H1 (cell line): ENCODE results near the gene SLC4A1AP. TPM values are rescaled to one million over a fixed set of nuclear protein-coding genes. Genes with fewer than 3 reads are reported as not detected.

Source experiments
- CTCF ChIA-PET: fragments of 300-600 bp; sonication (Branson Sonifier 250); formaldehyde crosslinking; loops from one replicate; lab custom pipeline; 2021; ENCODE audit not compliant: partially characterized antibody; lab: Charles Lee
- POLR2A ChIA-PET: fragments of 300-600 bp; sonication (Branson Sonifier 250); formaldehyde crosslinking; loops from one replicate; lab custom pipeline; 2021; ENCODE audit warnings: inconsistent platforms; ENCODE audit not compliant: partially characterized antibody; lab: Charles Lee
- DNase-seq, 2 experiments: peaks; one replicate each; pipeline versions ENCODE4 v3.0.0 to v3.0.0-alpha.2; 2010 to 2022; ENCODE audit warnings: low spot score in 2 of 2, low read depth in 1 of 2, mixed read lengths in 1 of 2
- FAIRE-seq: peaks from 2 replicates; lab custom pipeline; 2011; peaks lifted over from hg19 to GRCh38; lab: Jason Lieb, UNC
- H2AFZ ChIP-seq: 2 replicates; pipeline ENCODE4 v1.8.1; 2012; ENCODE audit warnings: low read length, inconsistent platforms
- H2AK5ac ChIP-seq: 2 replicates; pipeline ENCODE4 v1.6.1; 2013; ENCODE audit warnings: low read depth, low read length
- H2BK120ac ChIP-seq: replicated peaks from 2 replicates; pipeline ENCODE3; 2013; ENCODE audit warnings: low read depth, low read length, inconsistent platforms
- H2BK12ac ChIP-seq: 2 replicates; pipeline ENCODE4 v1.6.1; 2013; ENCODE audit warnings: low read depth, low read length
- H2BK15ac ChIP-seq: 2 replicates; pipeline ENCODE4 v1.6.1; 2013; ENCODE audit warnings: low read length
- H2BK20ac ChIP-seq: 2 replicates; pipeline ENCODE4 v1.6.1; 2013; ENCODE audit warnings: low read length
- H2BK5ac ChIP-seq: 2 replicates; pipeline ENCODE4 v1.6.1; 2013; ENCODE audit warnings: low read depth, low read length
- H3K14ac ChIP-seq: 2 replicates; pipeline ENCODE4 v1.6.1; 2013; ENCODE audit warnings: inconsistent platforms; ENCODE audit not compliant: insufficient read length
- H3K18ac ChIP-seq: 2 replicates; pipeline ENCODE4 v1.6.1; 2013; ENCODE audit warnings: low read length; ENCODE audit errors: extremely low read depth
- H3K23ac ChIP-seq: 2 replicates; pipeline ENCODE4 v1.6.1; 2013; ENCODE audit warnings: inconsistent platforms; ENCODE audit not compliant: insufficient read length
- H3K23me2 ChIP-seq: 2 replicates; pipeline ENCODE4 v1.6.1; 2013; ENCODE audit warnings: low read depth, low read length
- H3K27ac ChIP-seq: 2 replicates; pipeline ENCODE4 v1.6.1; 2011; ENCODE audit warnings: low read depth, low read length, inconsistent platforms
- H3K27me3 ChIP-seq, 4 experiments: replicated peaks in 1 of 4; 1 replicate in 1 of 4; 2 replicates in 3 of 4; pipeline versions ENCODE4 v1.6.1 to v1.8.1; 2011 to 2013; ENCODE audit warnings: low read length in 3 of 4, mild to moderate bottlenecking in 3 of 4, inconsistent platforms in 2 of 4, mixed read lengths in 2 of 4, moderate library complexity in 1 of 4; ENCODE audit not compliant: control insufficient read depth in 3 of 4, insufficient read depth in 3 of 4; ENCODE audit errors: extremely low read depth in 1 of 4
- H3K36me3 ChIP-seq, 4 experiments: 2 replicates each; pipeline versions ENCODE4 v1.6.1 to v1.8.1; 2011 to 2013; ENCODE audit warnings: mild to moderate bottlenecking in 4 of 4, low read length in 3 of 4, moderate library complexity in 2 of 4, control low read depth in 1 of 4, inconsistent platforms in 1 of 4; ENCODE audit not compliant: insufficient read depth in 4 of 4, control insufficient read depth in 2 of 4
- H3K4ac ChIP-seq: replicated peaks from 2 replicates; pipeline ENCODE3; 2013; ENCODE audit warnings: low read length, low read depth, mixed read lengths, inconsistent platforms; ENCODE audit not compliant: insufficient read length
- H3K4me1 ChIP-seq, 4 experiments: replicated peaks in 1 of 4; 1 replicate in 1 of 4; 2 replicates in 3 of 4; pipeline versions ENCODE4 v1.6.1 to v1.8.1; 2011 to 2013; ENCODE audit warnings: low read length in 3 of 4, inconsistent platforms in 2 of 4, mixed read lengths in 1 of 4; ENCODE audit not compliant: insufficient read depth in 4 of 4, control insufficient read depth in 3 of 4
- H3K4me2 ChIP-seq, 2 experiments: 2 replicates each; pipeline versions ENCODE4 v1.6.1 to v1.8.1; 2011 to 2013; ENCODE audit warnings: low read depth in 2 of 2, low read length in 2 of 2, control low read depth in 1 of 2, inconsistent platforms in 1 of 2, mild to moderate bottlenecking in 1 of 2; ENCODE audit not compliant: insufficient read depth in 1 of 2
- H3K4me3 ChIP-seq, 4 experiments: fragments of 200-600, 300-600 bp in 1 of 4; sonication (generic), shearing (Covaris generic), sonication (Bioruptor Twin) in 1 of 4; 2 replicates each; pipeline versions ENCODE4 v1.5.1 to v1.8.1; 2011 to 2016; ENCODE audit warnings: low read length in 4 of 4, low read depth in 3 of 4, control low read depth in 2 of 4, inconsistent platforms in 2 of 4, mild to moderate bottlenecking in 2 of 4, mixed read lengths in 1 of 4, moderate library complexity in 1 of 4; ENCODE audit not compliant: insufficient read depth in 2 of 4; ENCODE audit errors: extremely low read depth in 1 of 4
- H3K56ac ChIP-seq: replicated peaks from 2 replicates; pipeline ENCODE3; 2013; ENCODE audit warnings: low read depth, mild to moderate bottlenecking, mixed read lengths, low read length, inconsistent platforms; ENCODE audit not compliant: insufficient read length
- H3K79me1 ChIP-seq: 2 replicates; pipeline ENCODE4 v1.6.1; 2013; ENCODE audit warnings: low read depth, low read length, control low read depth
- H3K79me2 ChIP-seq, 2 experiments: 2 replicates each; pipeline versions ENCODE4 v1.6.1 to v1.8.1; 2012 to 2013; ENCODE audit warnings: low read length in 2 of 2, mild to moderate bottlenecking in 2 of 2, inconsistent platforms in 1 of 2; ENCODE audit not compliant: insufficient read depth in 2 of 2, control insufficient read depth in 1 of 2
- H3K9ac ChIP-seq, 4 experiments: replicated peaks in 1 of 4; 1 replicate in 1 of 4; 2 replicates in 3 of 4; pipeline versions ENCODE4 v1.6.1 to v1.8.1; 2011 to 2013; ENCODE audit warnings: low read depth in 3 of 4, low read length in 3 of 4, control low read depth in 2 of 4, mild to moderate bottlenecking in 2 of 4, moderate library complexity in 2 of 4, inconsistent platforms in 1 of 4; ENCODE audit errors: extremely low read depth in 1 of 4
- H3K9me3 ChIP-seq, 2 experiments: 2 replicates each; pipeline versions ENCODE4 v1.6.1 to v1.8.1; 2012 to 2013; ENCODE audit warnings: mild to moderate bottlenecking in 2 of 2, moderate library complexity in 2 of 2, control low read depth in 1 of 2, inconsistent platforms in 1 of 2, low read depth in 1 of 2, low read length in 1 of 2, mixed read lengths in 1 of 2; ENCODE audit not compliant: insufficient read depth in 2 of 2
- H4K20me1 ChIP-seq, 2 experiments: replicated peaks in 1 of 2; 2 replicates each; pipeline versions ENCODE3 to v1.8.1; 2011 to 2013; ENCODE audit warnings: inconsistent platforms in 2 of 2, low read length in 2 of 2, mild to moderate bottlenecking in 1 of 2; ENCODE audit not compliant: insufficient read depth in 2 of 2, control insufficient read depth in 1 of 2
- H4K5ac ChIP-seq: 2 replicates; pipeline ENCODE4 v1.6.1; 2013; ENCODE audit warnings: low read length, low read depth, mixed read lengths, inconsistent platforms; ENCODE audit not compliant: insufficient read length
- H4K8ac ChIP-seq: 2 replicates; pipeline ENCODE4 v1.8.0; 2013; ENCODE audit warnings: mild to moderate bottlenecking, moderate library complexity, low read length, inconsistent platforms; ENCODE audit not compliant: insufficient read depth; ENCODE audit errors: extremely low read depth
- H4K91ac ChIP-seq: replicated peaks from 2 replicates; pipeline ENCODE3; 2013; ENCODE audit warnings: low read length, mixed read lengths, inconsistent platforms; ENCODE audit not compliant: insufficient read length
- CHD1 ChIP-seq: IDR thresholded peaks from 2 replicates; pipeline ENCODE4 v1.6.1; 2012; ENCODE audit warnings: low read depth, low read length, improper control_type of control experiment
- NRF1 ChIP-seq: IDR thresholded peaks from 2 replicates; pipeline ENCODE4 v1.6.1; 2011; ENCODE audit warnings: mild to moderate bottlenecking, low read depth, low read length, improper control_type of control experiment
- YY1 ChIP-seq: IDR thresholded peaks from 2 replicates; pipeline ENCODE4 v1.6.1; 2011; ENCODE audit warnings: low read depth, mild to moderate bottlenecking, low read length
- ZNF274 ChIP-seq: IDR thresholded peaks from 2 replicates; pipeline ENCODE4 v1.7.0; 2012; ENCODE audit warnings: low read length, borderline replicate concordance; ENCODE audit errors: extremely low read depth
- WGBS, 2 experiments: shearing (Covaris generic) in 1 of 2; methylation state at CpG; one replicate each; pipeline versions ENCODE4 v1.1.6 to v1.1.7; 2013 to 2015; ENCODE audit warnings: low lambda C conversion rate in 2 of 2, mixed read lengths in 2 of 2, inconsistent platforms in 1 of 2, low coverage in 1 of 2, missing lambda C conversion rate in 1 of 2; ENCODE audit not compliant: insufficient replicate concordance in 2 of 2, insufficient coverage in 1 of 2, insufficient read length in 1 of 2; ENCODE audit errors: extremely low coverage in 1 of 2, missing lambda C conversion rate in 1 of 2; 5-methylcytosine and 5-hydroxymethylcytosine counted together
- polyA plus RNA-seq, 7 experiments: library from polyadenylated mRNA; depleted of rRNA in 3 of 7; stranded (reverse) in 5 of 7; unstranded in 2 of 7; fragments of >200 nt in 5 of 7; fragments of 200-250 nt in 2 of 7; gene quantifications; 1 replicate in 5 of 7; 2 replicates in 1 of 7; 4 replicates in 1 of 7; pipeline versions ENCODE4 v1.2.1 to v1.2.3, GENCODE V29; 2011 to 2013; ENCODE audit warnings: missing spikeins in 2 of 7, mixed read lengths in 2 of 7
- total RNA-seq: library from RNA; stranded (reverse); fragmentation: NEBNext Ultra II Directional; extraction: Animal tissue kit (Norgen Biotek cat#: 25700); gene quantifications from 2 replicates; pipeline ENCODE4 v1.2.1, GENCODE V29; 2021

The SLC4A1AP gene
- total and polyA plus RNA-seq, 2 of the 8 experiments (the other 6 are each of a cell fraction or from before 2014, with no cell fraction given) = 8.1 to 18.4 TPM

- no peak overlapping the region for H3K9ac ChIP-seq
- no peak overlapping the region for H3K14ac ChIP-seq
- no peak overlapping the region for H2AFZ ChIP-seq
- no peaks in the 10 kb centered on the region for H3K9me3 ChIP-seq
- H3K27ac ChIP-seq = no peak overlapping the region
- no peak overlapping the region for H2BK20ac ChIP-seq
- no peaks in the 10 kb centered on the region for H3K23me2 ChIP-seq
- H2BK12ac ChIP-seq = no peak overlapping the region
- TF ChIP-seq YY1 = no peak
- TF ChIP-seq ZNF274 = no peak
- TF ChIP-seq NRF1 = no peak
- no peak for TF ChIP-seq CHD1
- TF ChIP-seq, all 59 proteins: peak for 0
- H3K4ac ChIP-seq = no peak overlapping the region
- ChIA-PET CTCF (interaction anchor here (0.9 to 1.2 kb wide), 2 partner anchors 16 to 44 kb away, joined by 3 read pairs; no protein-coding TSS in a partner anchor), POLR2A (interaction anchor here (1.1 kb wide), 1 partner anchor 64 kb away, joined by 4 read pairs; no protein-coding TSS in a partner anchor)
- no peaks in the 10 kb centered on the region; a peak in 1 of 8 replicates for H3K36me3 ChIP-seq
- WGBS, 2 experiments = 93% methylated on average over 2 of the region's 2 CpGs; no CpG with 5 or more reads in 1 of the 2 experiments
- H2BK120ac ChIP-seq = no peak overlapping the region
- H4K91ac ChIP-seq = no peak overlapping the region
- DNase-seq (peak in 1 of 2 experiments; percentile 14), FAIRE-seq (no peak)
- H3K23ac ChIP-seq = no peak overlapping the region
- no peak overlapping the region for H4K5ac ChIP-seq
- H3K18ac ChIP-seq = no peak overlapping the region
- no peak overlapping the region for H2BK15ac ChIP-seq
- H3K56ac ChIP-seq = no peak overlapping the region
- no peaks in the 10 kb centered on the region for H3K79me2 ChIP-seq
- H3K27me3 ChIP-seq = no peaks in the 10 kb centered on the region
- peaks cover 0 to 5% (median under 1%) of the 10 kb centered on the region in 4 experiments; a peak in 5 of 7 replicates for H3K4me1 ChIP-seq
- H3K4me3 ChIP-seq = no peak overlapping the region
- H4K8ac ChIP-seq = no peak overlapping the region
- no peaks in the 10 kb centered on the region for H3K79me1 ChIP-seq
- no peaks in the 10 kb centered on the region for H4K20me1 ChIP-seq
- H3K4me2 ChIP-seq = no peak overlapping the region
- no peak overlapping the region for H2AK5ac ChIP-seq
- H2BK5ac ChIP-seq = no peak overlapping the region
Measured at GRCh38 chr2:27709326-27709725, 45.6 kb downstream of the SLC4A1AP start.
